ENCODE measurements around the gene PEX14. TPM values are rescaled to one million over a fixed set of nuclear protein-coding genes. Genes with fewer than 3 reads are reported as not detected.
A peak's percentile ranks its signal among the peaks of the same experiment; 100 is the strongest.

The PEX14 gene
- total RNA-seq, 1 donor: 15.2 TPM

GRCh38 chr1:10495475-10495817 is 20.7 kb downstream of the PEX14 start:
- Histone ChIP-seq H3K36me3 (ENCODE audit: insufficient read depth, low read length) (peaks cover 5% of the 10 kb centered on the region), H3K9me3 (ENCODE audit: low read depth, low read length) (no peaks in the 10 kb centered on the region), H3K79me2 (ENCODE audit: insufficient read depth, low read length) (peaks cover 85% of the 10 kb centered on the region), H3K4me3 (ENCODE audit: insufficient read depth, low read length) (peak overlapping the region; percentile 70), H3K27me3 (ENCODE audit: insufficient read depth, low read length) (no peaks in the 10 kb centered on the region), H3K4me2 (ENCODE audit: insufficient read depth, low read length) (peak overlapping the region; percentile 93), H4K20me1 (ENCODE audit: insufficient read depth, low read length) (peaks cover 36% of the 10 kb centered on the region), H3K4me1 (ENCODE audit: insufficient read depth, low read length) (peaks cover 10% of the 10 kb centered on the region), H3K27ac (ENCODE audit: low read depth, low read length) (peak overlapping the region; percentile 12), H2AFZ (ENCODE audit: low read length) (peak overlapping the region; percentile 28)
- DNase-seq (ENCODE audit: insufficient read length, low spot score, missing footprints): no peak
- no peak for TF ChIP-seq CTCF (IDR thresholded peaks at IDR 0.05; ENCODE audit: extremely low read depth, low read depth, low read length)

- Histone ChIP-seq H3K4me3 (ENCODE audit: insufficient read depth, low read length) (no peak overlapping the region), H3K4me1 (ENCODE audit: insufficient read depth, low read length) (peaks cover 10% of the 10 kb centered on the region), H3K36me3 (ENCODE audit: insufficient read depth, low read length) (peaks cover 5% of the 10 kb centered on the region), H4K20me1 (ENCODE audit: insufficient read depth, low read length) (peaks cover 36% of the 10 kb centered on the region), H2AFZ (ENCODE audit: low read length) (no peak overlapping the region), H3K27ac (ENCODE audit: low read depth, low read length) (no peak overlapping the region), H3K27me3 (ENCODE audit: insufficient read depth, low read length) (no peaks in the 10 kb centered on the region), H3K79me2 (ENCODE audit: insufficient read depth, low read length) (peaks cover 83% of the 10 kb centered on the region), H3K4me2 (ENCODE audit: insufficient read depth, low read length) (no peak overlapping the region), H3K9me3 (ENCODE audit: low read depth, low read length) (no peaks in the 10 kb centered on the region)
- no peak for TF ChIP-seq CTCF (IDR thresholded peaks at IDR 0.05; ENCODE audit: extremely low read depth, low read depth, low read length)
- DNase-seq (ENCODE audit: insufficient read length, low spot score, missing footprints): no peak
Observed at GRCh38 chr1:10495952-10496351, 21.2 kb downstream of the PEX14 start.

GRCh38 chr1:10497109-10497508 is 22.4 kb downstream of the PEX14 start:
- Histone ChIP-seq H2AFZ (ENCODE audit: low read length) (no peak overlapping the region), H3K27me3 (ENCODE audit: insufficient read depth, low read length) (no peaks in the 10 kb centered on the region), H3K27ac (ENCODE audit: low read depth, low read length) (no peak overlapping the region), H3K4me1 (ENCODE audit: insufficient read depth, low read length) (peaks cover 10% of the 10 kb centered on the region), H3K9me3 (ENCODE audit: low read depth, low read length) (no peaks in the 10 kb centered on the region), H4K20me1 (ENCODE audit: insufficient read depth, low read length) (peaks cover 42% of the 10 kb centered on the region), H3K79me2 (ENCODE audit: insufficient read depth, low read length) (peaks cover 77% of the 10 kb centered on the region), H3K4me3 (ENCODE audit: insufficient read depth, low read length) (no peak overlapping the region), H3K4me2 (ENCODE audit: insufficient read depth, low read length) (no peak overlapping the region), H3K36me3 (ENCODE audit: insufficient read depth, low read length) (peaks cover 5% of the 10 kb centered on the region)
- DNase-seq (ENCODE audit: insufficient read length, low spot score, missing footprints): no peak
- no peak for TF ChIP-seq CTCF (IDR thresholded peaks at IDR 0.05; ENCODE audit: extremely low read depth, low read depth, low read length)

GRCh38 chr1:10498231-10498630 is 23.5 kb downstream of the PEX14 start:
- Histone ChIP-seq H2AFZ (ENCODE audit: low read length) (no peak overlapping the region), H3K27me3 (ENCODE audit: insufficient read depth, low read length) (no peaks in the 10 kb centered on the region), H3K79me2 (ENCODE audit: insufficient read depth, low read length) (peaks cover 69% of the 10 kb centered on the region), H3K36me3 (ENCODE audit: insufficient read depth, low read length) (peaks cover 5% of the 10 kb centered on the region), H3K9me3 (ENCODE audit: low read depth, low read length) (no peaks in the 10 kb centered on the region), H4K20me1 (ENCODE audit: insufficient read depth, low read length) (peaks cover 40% of the 10 kb centered on the region), H3K4me3 (ENCODE audit: insufficient read depth, low read length) (no peak overlapping the region), H3K4me2 (ENCODE audit: insufficient read depth, low read length) (no peak overlapping the region), H3K4me1 (ENCODE audit: insufficient read depth, low read length) (peaks cover 10% of the 10 kb centered on the region), H3K27ac (ENCODE audit: low read depth, low read length) (no peak overlapping the region)
- no peak for TF ChIP-seq CTCF (IDR thresholded peaks at IDR 0.05; ENCODE audit: extremely low read depth, low read depth, low read length)
- DNase-seq (ENCODE audit: insufficient read length, low spot score, missing footprints): no peak

Data from osteoblast (primary cell).